Fibroblast of skin of right quadriceps (primary cell): Measurements from ENCODE around the gene OGFOD1.

Experiments
- DNase-seq: peaks from one replicate; pipeline ENCODE4 v3.0.0-alpha.2; 2013

The OGFOD1 gene

DNA sequence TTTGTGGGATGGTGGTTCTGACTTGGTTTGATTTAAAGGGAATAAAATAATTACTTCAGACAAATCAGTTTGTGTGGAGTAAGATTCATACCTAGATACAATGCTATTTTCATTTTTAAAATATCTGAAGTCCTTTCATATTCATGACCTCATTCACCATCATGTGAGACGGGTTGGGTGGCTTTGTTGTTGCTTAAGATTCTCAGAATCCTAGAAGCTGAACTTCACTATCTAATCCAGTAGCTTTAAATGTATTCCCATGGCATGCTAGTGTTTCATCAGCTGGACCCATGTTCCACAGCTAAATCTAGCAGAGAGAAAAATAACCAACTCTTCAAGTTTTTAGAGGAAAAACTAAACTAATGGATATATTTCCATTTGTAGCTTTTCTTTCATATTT lies 23.3 kb upstream of the OGFOD1 start:
- DNase-seq: no peak

GRCh38 chr16:56436258-56436657 lies 15.1 kb upstream of the OGFOD1 start:
- DNase-seq: no peak

GRCh38 chr16:56438038-56438437 lies 13.3 kb upstream of the OGFOD1 start:
- DNase-seq: no peak

GRCh38 chr16:56447286-56447685 lies 4.1 kb upstream of the OGFOD1 start:
- no peak for DNase-seq

DNA sequence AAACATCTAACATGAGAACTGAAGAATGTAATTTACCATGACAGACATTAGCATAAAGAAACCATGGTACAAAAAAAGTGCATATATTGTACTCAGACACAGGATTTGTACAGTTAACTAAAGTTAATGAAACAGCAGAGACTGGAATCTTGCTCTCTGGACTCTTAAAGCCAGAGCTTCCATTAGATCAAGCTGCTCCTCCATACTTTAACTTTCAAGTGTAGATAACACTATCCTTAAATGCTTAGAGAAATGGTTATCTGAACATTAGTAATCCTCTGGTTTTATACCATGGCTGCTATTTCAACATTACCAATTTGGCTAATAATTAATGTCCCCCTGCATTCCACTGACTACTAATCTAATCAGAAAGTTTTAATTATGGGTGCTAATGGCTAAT lies 3.3 kb upstream of the OGFOD1 start:
- DNase-seq: no peak

GRCh38 chr16:56450275-56450985 lies 924 bp upstream of the OGFOD1 start:
- DNase-seq: peak; percentile 5

DNA sequence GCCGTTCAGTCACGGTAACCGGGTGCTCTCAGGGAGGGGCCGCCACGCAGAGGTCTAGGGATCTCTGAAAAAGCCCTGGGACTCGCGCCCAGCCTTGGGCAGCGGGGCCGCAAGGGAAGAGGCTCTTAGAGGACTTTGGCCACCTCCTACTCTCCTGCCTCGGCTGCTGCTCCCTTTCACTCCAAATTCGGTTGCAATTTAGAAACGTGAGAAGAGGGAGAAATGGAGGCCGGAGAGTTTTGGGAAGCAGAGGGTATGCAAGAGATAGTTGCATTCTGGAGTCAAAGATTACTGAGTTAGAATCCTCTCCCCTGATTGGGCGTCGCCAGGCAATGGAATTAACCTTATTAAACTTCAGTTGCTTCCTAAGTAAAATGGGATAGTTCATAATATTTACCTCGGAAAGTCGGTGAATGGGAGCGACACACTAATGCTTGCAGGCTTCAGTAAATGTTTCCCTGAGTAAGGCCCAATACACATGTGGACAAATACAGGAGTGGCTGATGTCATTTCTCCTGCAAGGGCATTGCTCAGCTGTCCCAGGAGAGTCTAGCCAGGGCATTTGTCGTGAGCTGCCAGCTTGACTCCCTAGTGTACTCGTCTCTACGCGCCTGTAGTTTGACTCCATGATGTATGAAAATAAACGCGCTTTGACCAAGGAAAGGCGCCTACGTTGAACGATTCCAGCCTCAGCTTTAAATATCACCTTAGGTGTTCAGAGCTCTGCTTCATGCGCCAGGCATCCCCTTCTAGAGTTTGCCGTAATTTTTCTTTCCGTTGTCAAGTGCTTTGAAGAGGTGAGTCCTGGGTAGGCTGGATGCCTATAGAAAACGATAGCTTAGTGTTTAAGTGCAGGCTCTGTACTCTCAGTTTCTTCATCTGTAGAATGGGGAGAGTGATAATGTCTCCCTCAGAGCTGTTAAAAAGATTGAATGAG lies 667 bp downstream of the OGFOD1 start:
- peak; percentile 34 for DNase-seq

- no peak for DNase-seq
These were observed 6.6 kb downstream of the OGFOD1 start for GRCh38 chr16:56457927-56458470.

- DNase-seq: no peak
These were observed 8.7 kb downstream of the OGFOD1 start for GRCh38 chr16:56460101-56460500.

DNA sequence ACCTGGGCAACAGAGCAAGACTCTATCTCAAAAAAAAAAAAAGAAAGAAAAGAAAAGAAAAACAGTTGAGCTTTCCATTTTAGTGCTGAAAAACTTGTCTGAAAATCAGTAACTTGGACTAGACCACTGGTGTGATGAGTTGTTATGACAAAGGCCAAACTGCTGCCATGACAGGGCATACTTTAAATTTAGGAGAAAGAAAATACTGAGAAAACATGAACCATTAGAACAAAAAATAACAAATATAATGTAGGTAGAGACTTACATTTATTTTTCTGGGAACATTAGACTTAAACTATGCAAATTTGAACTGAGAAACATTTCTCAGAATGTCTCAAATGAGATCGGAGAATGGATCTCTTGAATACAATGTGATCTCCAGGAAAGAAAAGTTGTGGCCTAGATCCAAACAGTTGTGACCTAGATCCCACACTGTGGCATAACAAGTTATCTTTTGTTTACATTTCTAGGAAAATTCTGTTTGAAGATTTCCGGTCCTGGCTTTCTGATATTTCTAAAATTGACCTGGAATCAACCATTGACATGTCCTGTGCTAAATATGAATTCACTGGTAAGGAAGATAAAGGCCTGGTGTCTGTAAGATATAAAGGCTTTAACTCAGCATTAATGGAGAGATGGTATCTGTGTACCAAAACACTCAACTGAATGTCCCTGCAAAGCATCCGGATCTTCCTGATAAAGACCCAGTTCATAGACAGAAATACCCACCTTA lies 10.9 kb downstream of the OGFOD1 start:
- DNase-seq: no peak

GRCh38 chr16:56463153-56463552 lies 11.8 kb downstream of the OGFOD1 start:
- DNase-seq: no peak

- no peak for DNase-seq
These were observed 15.0 kb downstream of the OGFOD1 start for GRCh38 chr16:56466344-56466743.

DNA sequence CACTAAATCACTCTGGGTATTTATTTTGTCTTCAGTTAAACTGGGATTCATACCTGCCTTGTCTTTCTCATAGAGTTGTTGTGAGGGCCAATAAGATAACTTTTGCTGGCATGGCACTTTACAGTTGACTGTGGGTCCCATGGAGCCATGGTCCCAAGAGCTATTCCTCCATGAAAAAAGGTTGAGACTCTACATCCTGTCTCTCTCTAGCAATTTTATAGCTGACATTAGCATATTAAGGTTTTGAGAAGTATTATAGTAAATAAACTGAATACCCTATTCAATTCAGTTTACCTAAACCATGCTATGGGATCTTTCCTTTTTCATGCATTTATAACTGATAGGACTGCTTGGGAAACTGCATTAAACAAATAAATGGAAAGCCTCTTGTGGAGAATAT lies 17.4 kb downstream of the OGFOD1 start:
- DNase-seq: no peak

- no peak for DNase-seq
These were observed 18.4 kb downstream of the OGFOD1 start for GRCh38 chr16:56469748-56470147.

- no peak for DNase-seq
These were observed 18.9 kb downstream of the OGFOD1 start for GRCh38 chr16:56470232-56470631.

GRCh38 chr16:56470666-56471065 lies 19.3 kb downstream of the OGFOD1 start:
- no peak for DNase-seq

DNA sequence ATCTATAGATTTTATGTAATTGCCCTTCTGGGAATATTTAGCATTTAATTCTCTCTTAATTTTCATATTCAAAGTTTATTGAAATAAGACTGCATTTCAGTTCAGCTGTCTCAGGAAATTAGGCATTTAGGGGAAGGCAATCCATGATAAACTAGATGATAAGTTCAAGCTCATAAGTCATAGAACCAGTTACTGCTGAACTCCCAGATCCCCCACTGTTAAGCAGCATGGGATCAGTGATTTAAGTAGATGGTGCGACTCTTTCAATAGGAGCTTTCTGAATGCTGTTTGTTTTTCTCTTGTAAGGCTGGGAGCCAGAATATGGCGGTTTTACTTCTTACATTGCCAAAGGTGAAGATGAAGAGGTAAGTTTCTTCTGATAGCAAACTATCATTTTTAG lies 23.8 kb downstream of the OGFOD1 start:
- DNase-seq: no peak

GRCh38 chr16:56477096-56477878 lies 25.9 kb downstream of the OGFOD1 start:
- peak; percentile 89 for DNase-seq

DNA sequence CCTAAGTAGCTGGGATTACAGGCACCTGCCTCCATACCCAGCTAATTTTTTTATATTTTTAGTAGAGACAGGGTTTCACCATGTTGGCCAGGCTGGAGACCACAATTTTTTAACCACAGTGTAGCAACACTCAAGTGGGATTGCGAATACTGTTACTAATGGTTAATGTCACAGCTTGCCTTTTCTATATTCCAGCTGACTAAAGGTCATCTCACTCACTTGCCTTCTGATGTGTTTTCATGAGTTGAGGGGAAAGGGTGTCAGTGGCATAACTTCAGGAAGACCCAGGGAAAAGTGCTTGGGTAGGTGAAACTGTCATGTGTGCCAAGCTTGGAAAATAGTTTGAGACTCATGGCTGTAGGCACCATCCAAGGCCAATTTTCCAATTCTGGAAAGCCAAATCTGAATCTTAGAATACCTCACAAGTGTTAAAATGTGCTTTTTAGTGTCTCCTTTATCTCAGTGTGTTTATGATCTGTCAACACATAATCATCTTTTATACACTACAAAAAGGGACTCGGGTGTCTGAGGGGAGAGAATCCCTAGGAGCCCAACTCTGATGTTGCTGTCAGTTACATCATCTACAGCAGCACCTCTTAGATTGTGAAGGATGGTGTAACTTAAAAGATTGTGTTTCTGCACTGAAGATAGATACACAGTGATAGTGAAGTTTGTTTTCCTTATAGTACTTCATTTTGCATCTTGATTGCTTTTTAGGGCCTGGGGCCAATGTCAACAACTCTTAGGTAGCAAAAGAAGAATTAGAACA lies 27.1 kb downstream of the OGFOD1 start:
- peak; percentile 41 for DNase-seq

DNA sequence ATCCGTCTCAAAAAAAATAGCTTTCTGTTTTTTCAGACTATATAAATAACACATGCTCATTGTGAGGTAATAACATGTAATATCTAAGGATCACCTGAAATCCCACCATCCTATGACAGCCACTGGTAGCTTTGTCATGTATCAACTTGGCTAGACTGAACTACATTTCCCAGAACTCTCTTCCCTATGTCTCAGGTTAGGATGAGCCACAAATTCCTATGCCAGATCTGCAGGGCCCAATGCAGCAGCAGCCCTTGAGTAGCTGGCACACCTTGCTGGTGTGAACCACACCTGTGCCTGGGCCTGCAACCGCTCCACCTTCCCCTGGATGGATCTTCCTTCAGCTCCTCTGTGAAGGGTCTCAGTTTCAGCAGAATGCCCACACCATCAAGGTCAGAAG lies 28.1 kb downstream of the OGFOD1 start:
- no peak for DNase-seq

DNA sequence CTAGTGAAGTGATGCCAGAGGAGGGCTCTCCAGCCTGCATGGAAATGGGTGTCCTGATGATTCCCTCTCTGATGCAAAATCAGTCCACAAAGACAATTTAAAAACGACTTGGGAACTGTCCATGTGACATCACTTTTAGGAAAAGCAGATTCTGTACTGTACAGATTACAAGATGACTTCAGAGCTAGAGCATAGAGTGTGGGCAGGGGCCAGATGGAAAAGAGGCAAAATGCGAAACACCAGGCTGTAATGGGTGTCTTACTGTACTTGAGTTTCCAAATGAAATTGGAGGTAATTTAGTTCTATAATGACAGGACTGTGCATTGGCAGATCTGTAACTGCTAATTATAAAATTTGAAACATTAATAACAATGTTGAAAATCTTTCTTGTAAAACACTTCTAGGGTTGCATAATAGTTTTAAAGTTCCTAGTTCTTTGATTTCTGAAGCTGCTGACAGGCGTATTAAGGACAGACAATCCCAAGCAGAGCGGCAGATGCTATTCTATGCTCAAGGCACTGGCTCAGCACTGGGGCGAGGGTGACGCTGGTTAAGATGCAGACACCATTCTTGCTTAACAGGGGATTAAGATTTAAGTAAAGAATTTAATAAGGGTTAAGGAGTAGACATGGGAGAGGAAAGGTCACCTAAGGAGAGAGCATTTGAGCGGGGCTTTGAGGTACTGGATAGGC lies 29.6 kb downstream of the OGFOD1 start:
- no peak for DNase-seq
